ENCODE data around the gene HOXC11.

HOXC11 gene

DNA sequence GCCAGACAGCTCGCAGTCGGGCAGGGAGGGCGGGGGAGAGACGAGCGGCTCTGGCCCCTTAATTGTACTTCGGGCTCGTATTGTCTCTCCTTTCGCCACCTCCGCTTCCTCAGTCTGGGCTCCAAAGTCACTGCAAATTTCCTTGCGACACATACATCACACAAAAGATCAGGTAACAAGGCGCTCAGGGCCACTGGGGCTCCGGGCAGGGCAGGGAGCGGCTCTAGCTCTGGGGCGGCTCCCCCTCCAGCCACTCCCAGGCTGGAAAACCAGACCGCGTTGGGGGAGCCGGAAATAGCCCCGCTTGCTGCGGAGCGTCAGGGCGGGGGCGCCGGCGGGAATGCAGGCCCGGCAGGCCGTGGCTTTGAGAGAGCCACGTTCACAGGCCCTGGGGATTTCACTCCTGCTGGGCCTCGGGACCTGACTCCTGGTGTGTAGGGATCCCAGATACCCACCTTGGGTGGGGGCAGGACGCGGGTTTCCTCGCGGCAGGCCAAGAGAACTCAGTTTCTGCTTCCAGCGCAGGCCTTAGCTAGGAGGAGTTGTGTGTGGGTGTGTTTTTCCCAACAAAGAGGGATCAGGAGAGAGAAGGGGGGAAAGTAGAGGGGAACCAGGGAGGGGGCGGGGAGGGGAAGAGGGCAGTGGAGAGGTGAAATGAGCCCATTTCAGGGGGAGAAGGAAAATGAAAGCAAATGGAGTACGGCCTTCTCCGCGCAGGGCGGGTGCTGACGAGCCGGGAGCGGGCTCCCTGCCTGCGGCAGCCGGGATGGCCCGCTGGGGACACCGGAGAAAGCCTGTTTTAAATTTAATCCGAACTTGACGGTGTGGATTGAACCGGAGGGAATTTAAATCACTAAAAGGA is 22.7 kb downstream of the HOXC11 start:
- TF ChIP-seq, protein P1, sequence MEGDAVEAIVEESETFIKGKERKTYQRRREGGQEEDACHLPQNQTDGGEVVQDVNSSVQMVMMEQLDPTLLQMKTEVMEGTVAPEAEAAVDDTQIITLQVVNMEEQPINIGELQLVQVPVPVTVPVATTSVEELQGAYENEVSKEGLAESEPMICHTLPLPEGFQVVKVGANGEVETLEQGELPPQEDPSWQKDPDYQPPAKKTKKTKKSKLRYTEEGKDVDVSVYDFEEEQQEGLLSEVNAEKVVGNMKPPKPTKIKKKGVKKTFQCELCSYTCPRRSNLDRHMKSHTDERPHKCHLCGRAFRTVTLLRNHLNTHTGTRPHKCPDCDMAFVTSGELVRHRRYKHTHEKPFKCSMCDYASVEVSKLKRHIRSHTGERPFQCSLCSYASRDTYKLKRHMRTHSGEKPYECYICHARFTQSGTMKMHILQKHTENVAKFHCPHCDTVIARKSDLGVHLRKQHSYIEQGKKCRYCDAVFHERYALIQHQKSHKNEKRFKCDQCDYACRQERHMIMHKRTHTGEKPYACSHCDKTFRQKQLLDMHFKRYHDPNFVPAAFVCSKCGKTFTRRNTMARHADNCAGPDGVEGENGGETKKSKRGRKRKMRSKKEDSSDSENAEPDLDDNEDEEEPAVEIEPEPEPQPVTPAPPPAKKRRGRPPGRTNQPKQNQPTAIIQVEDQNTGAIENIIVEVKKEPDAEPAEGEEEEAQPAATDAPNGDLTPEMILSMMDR (IDR thresholded peaks at IDR 0.05; ENCODE audit: low read depth, low read length, missing control alignments), result no peak
- in situ Hi-C loops (cut with HindIII; ENCODE audit: low sequenced_read_pairs), result no loop called here
- H3K4me3 ChIP-seq (ENCODE audit: low read depth, low read length), result peak overlapping the region; percentile 17
- DNase-seq (ENCODE audit: low read depth), result no peak

DNA sequence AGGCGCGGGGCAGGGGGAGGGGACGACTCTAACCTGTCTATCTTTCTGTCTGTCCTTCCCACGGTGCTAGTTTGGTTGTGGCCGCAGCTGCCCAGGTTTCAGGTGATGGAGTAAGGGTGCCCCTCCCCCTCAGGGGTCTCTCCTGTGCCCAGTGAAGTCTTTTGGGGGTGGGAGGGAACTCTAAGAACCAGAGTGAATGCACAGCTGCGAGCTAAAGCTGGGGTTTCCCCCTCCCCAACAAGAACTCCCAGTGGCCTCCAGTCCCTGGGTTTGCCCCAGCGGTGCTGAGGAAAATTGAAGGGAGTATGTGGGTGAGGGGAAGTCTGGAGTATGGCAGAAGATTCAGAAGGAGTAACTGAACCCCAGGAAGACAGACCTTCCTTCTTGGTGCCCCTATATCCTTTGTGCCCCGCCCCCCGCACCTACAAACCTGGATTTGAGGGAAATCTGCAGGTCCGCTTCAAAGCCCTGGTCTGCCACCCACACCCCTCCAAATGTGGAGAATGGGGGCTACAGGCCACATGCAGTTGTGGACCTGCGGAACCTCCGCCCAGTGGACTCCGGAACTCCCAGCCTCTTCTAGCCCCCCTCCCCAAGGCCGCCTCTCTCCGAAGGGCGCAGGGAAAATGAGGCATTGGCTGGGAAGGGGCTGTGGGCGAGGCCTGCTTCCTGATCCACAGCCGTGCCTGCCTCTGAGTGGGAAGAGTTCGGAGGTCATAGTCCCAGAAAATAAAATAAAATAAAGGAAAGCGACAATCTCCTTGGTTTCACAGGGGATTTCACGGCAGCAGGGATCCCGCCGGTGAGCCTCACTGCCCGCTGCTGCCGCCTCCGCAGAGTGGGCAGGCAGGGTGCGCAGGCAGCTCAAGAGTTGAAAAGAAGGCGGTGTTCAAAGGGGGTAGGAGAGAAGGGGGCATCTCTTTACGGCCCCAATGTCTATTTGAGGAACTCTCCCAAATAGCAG is 23.6 kb downstream of the HOXC11 start:
- peak overlapping the region; percentile 17 for H3K4me3 ChIP-seq (ENCODE audit: low read depth, low read length)
- TF ChIP-seq, protein P1 (IDR thresholded peaks at IDR 0.05; ENCODE audit: low read depth, low read length, missing control alignments), result no peak
- in situ Hi-C loops (cut with HindIII; ENCODE audit: low sequenced_read_pairs), result no loop called here
- no peak for DNase-seq (ENCODE audit: low read depth)

DNA sequence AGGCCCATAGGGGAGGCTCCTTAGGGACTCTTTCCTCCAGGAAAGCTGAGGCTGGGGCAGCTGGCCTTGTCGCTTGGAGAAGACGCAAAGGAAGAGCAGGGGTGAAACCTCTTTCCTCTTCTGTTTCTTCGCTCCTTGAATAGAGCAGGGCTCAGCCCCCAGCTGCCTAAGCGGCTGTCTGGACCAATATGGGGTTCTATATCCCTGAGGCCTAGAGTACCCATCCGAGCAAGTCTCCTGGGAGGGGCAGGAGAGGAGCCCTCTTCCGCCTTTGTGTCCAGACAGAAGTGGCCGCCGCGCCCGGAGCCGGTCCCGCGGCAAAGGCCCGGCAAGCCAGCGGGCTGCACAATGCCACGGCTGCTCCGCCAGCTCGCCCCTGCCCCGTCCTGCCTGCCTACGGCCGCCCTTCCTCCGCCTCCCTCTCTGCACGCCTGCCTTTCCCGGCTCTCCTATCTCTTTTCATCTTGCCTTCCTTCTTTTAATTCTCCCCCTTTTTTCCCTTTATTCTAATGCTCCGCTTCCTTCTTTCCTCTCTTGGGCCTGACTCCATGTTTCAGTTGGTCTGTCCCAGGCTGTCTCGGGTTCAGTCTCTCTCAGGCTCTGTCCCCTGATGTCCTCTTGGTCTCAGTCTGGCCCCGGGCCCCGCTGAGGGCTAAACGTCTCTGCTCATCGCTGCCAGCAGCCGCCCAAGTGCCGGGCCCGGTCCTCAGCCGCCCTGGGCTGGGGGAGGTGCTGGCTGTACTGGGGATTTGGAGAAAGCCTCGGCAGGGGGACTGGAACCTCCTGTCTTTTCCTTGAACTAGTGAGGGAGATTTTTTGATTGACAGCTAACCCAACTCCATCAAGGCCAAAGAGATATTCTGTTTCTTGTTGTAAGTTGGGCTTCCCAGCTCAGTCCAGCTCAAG is 24.5 kb downstream of the HOXC11 start:
- in situ Hi-C loops (cut with HindIII; ENCODE audit: low sequenced_read_pairs), result no loop called here
- TF ChIP-seq, protein P1 (IDR thresholded peaks at IDR 0.05; ENCODE audit: low read depth, low read length, missing control alignments), result no peak
- DNase-seq (ENCODE audit: low read depth), result no peak
- no peak overlapping the region for H3K4me3 ChIP-seq (ENCODE audit: low read depth, low read length)

DNA sequence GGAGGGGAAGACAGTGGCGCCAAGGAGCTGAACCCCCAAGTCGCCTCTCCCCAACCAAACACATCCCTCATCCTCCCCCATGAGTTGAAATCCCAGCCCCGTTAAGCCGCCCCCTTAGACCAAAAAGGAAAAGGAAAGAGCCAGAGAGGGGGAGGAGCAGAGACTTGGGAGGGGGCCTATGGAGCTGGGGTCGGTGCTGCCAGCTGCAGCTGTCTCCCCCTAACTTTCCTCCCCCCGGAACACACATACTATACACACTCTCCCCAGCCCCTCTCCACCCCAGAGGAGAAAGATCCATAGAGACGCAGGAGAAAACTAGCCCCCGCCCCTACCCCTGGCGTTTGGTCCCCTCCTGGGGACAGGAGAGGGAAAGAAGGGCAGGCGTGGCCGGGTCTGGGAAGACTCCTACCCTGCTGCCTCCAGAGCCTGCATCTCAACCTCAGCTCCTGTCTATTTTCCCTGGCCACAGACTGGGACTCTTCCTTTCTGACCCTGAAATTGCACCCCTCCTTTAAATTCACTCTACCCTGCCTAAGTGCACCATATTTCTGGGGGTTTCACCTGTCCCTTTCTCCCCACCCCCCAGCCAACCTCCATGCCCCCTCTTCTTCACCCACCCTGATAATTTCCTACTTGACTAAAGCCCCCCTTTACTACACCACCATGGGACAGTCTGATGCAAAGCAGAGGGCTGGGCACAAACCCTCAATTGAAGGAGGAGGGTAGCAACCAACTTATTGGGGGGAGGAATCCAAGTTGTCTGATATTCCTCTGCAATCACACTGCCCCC is 25.4 kb downstream of the HOXC11 start:
- no peak for DNase-seq (ENCODE audit: low read depth)
- H3K4me3 ChIP-seq (ENCODE audit: low read depth, low read length), result no peak overlapping the region
- TF ChIP-seq, protein P1 (IDR thresholded peaks at IDR 0.05; ENCODE audit: low read depth, low read length, missing control alignments), result no peak
- in situ Hi-C loops (cut with HindIII; ENCODE audit: low sequenced_read_pairs), result no loop called here

DNA sequence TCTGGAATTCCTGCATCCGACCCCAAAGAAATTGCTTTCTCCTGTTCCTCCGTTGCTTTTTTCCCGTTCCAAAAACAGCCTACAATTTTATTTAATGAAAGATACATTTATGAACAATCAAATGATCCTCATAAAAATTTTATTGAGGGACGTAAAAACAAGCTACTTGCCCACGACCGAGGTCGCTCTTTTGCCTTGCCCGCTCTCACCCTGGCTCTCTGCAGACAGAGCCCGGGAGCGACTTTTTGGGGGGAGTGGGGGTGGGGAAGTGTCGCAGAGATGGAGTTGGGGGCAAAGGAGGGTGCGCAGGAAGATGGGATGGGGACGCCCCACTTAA is 25.9 kb downstream of the HOXC11 start:
- H3K4me3 ChIP-seq (ENCODE audit: low read depth, low read length), result no peak overlapping the region
- TF ChIP-seq, protein P1 (IDR thresholded peaks at IDR 0.05; ENCODE audit: low read depth, low read length, missing control alignments), result no peak
- in situ Hi-C loops (cut with HindIII; ENCODE audit: low sequenced_read_pairs), result no loop called here
- no peak for DNase-seq (ENCODE audit: low read depth)

All from astrocyte of the cerebellum (primary cell).